SK-N-SH (cell line): ENCODE data around the gene CELSR3. TPM values are rescaled to one million over a fixed set of nuclear protein-coding genes. Genes with fewer than 3 reads are reported as not detected.

Experiments used
- CTCF ChIA-PET: fragments of 300-600, 350-600 bp; formaldehyde crosslinking; extraction: SDS; loops from one replicate; lab custom pipeline; 2021; lab: Yijun Ruan, JAX
- POLR2A ChIA-PET: fragments of 350-600 bp; sonication (Branson Sonifier 250); formaldehyde crosslinking; extraction: SDS; loops from one replicate; lab custom pipeline; 2020; ENCODE audit warnings: antibody characterized with exemption, inconsistent platforms; lab: Yijun Ruan, JAX
- DNase-seq: peaks from one replicate; pipeline ENCODE4 v3.0.0; 2012
- H2AFZ ChIP-seq: fragments of 200-600 bp; sonication (generic); 2 replicates; pipeline ENCODE4 v1.8.1; 2016; ENCODE audit warnings: antibody characterized with exemption, mild to moderate bottlenecking, low read depth
- H3F3A ChIP-seq: fragments of 200-600 bp; sonication (generic); replicated peaks from 2 replicates; pipeline ENCODE3; 2016; ENCODE audit warnings: antibody characterized with exemption, mild to moderate bottlenecking; ENCODE audit not compliant: insufficient read depth
- H3K27ac ChIP-seq, 2 experiments: fragments of 200-500 bp in 1 of 2; fragments of 200-600 bp in 1 of 2; sonication (Bioruptor generic) in 1 of 2; sonication (generic), shearing (Covaris generic) in 1 of 2; 2 replicates each; pipeline versions ENCODE4 v1.5.1 to v1.6.1; 2014 to 2016; ENCODE audit warnings: low read depth in 2 of 2, inconsistent platforms in 1 of 2, low read length in 1 of 2, mild to moderate bottlenecking in 1 of 2, mixed read lengths in 1 of 2
- H3K27me3 ChIP-seq: fragments of 200-600 bp; sonication (generic), shearing (Covaris generic); 2 replicates; pipeline ENCODE4 v1.6.1; 2016; ENCODE audit warnings: mixed run types; ENCODE audit not compliant: insufficient read depth
- H3K36me3 ChIP-seq, 2 experiments: fragments of 200-500 bp in 1 of 2; fragments of 200-600 bp in 1 of 2; sonication (Bioruptor generic) in 1 of 2; sonication (generic) in 1 of 2; replicated peaks in 1 of 2; 2 replicates each; pipeline versions ENCODE3 to v1.5.1; 2014 to 2016; ENCODE audit warnings: low read length in 1 of 2, mild to moderate bottlenecking in 1 of 2; ENCODE audit not compliant: insufficient read depth in 2 of 2, control insufficient read depth in 1 of 2
- H3K4me1 ChIP-seq, 2 experiments: fragments of 200-500 bp in 1 of 2; fragments of 200-600 bp in 1 of 2; sonication (Bioruptor generic) in 1 of 2; sonication (generic), shearing (Covaris generic) in 1 of 2; 2 replicates each; pipeline versions ENCODE4 v1.5.1 to v1.6.1; 2014 to 2016; ENCODE audit warnings: low read depth in 1 of 2, low read length in 1 of 2, mixed run types in 1 of 2; ENCODE audit not compliant: insufficient read depth in 2 of 2, control insufficient read depth in 1 of 2
- H3K4me2 ChIP-seq: fragments of 200-600 bp; sonication (generic), shearing (Covaris generic); 2 replicates; pipeline ENCODE4 v1.6.1; 2017; ENCODE audit warnings: mixed run types
- H3K4me3 ChIP-seq, 2 experiments: fragments of 200-500 bp in 1 of 2; fragments of 200-600 bp in 1 of 2; sonication (Bioruptor generic) in 1 of 2; sonication (generic), shearing (Covaris generic) in 1 of 2; 2 replicates each; pipeline versions ENCODE4 v1.5.1 to v1.8.1; 2014 to 2016; ENCODE audit warnings: low read depth in 2 of 2, inconsistent platforms in 1 of 2, low read length in 1 of 2, mild to moderate bottlenecking in 1 of 2, mixed read lengths in 1 of 2, moderate library complexity in 1 of 2
- H3K79me2 ChIP-seq: fragments of 200-600 bp; sonication (generic); 2 replicates; pipeline ENCODE4 v1.8.1; 2017; ENCODE audit warnings: mild to moderate bottlenecking; ENCODE audit not compliant: insufficient read depth
- H3K9ac ChIP-seq: fragments of 200-600 bp; sonication (generic); 2 replicates; pipeline ENCODE4 v1.6.1; 2017; ENCODE audit warnings: mixed run types
- H3K9me2 ChIP-seq: fragments of 200-600 bp; sonication (generic); 2 replicates; pipeline ENCODE4 v1.6.1; 2017; ENCODE audit warnings: mixed run types
- H3K9me3 ChIP-seq: fragments of 200-600 bp; sonication (generic); 2 replicates; pipeline ENCODE4 v1.6.1; 2017; ENCODE audit warnings: mixed run types, mild to moderate bottlenecking, moderate library complexity
- H4K20me1 ChIP-seq: fragments of 200-600 bp; sonication (generic); 2 replicates; pipeline ENCODE4 v1.6.1; 2017; ENCODE audit warnings: mild to moderate bottlenecking, mixed run types; ENCODE audit not compliant: insufficient read depth
- CHD2 ChIP-seq: fragments of 150-350 bp; IDR thresholded peaks from 2 replicates; pipeline ENCODE4 v1.6.1; 2018; ENCODE audit warnings: low read length; ENCODE audit not compliant: partially characterized antibody
- EP300 ChIP-seq, 2 experiments: IDR thresholded peaks; 2 replicates each; pipeline versions ENCODE4 v1.4.0 to v1.6.1; 2012; ENCODE audit warnings: borderline replicate concordance in 1 of 2, low read depth in 1 of 2, low read length in 1 of 2
- FOXM1 ChIP-seq: IDR thresholded peaks from 2 replicates; pipeline ENCODE4 v1.4.0; 2012; ENCODE audit warnings: low read depth, mild to moderate bottlenecking
- GABPA ChIP-seq: IDR thresholded peaks from 2 replicates; pipeline ENCODE4 v1.4.0; 2012; ENCODE audit warnings: low read depth, mild to moderate bottlenecking
- GATA2 ChIP-seq: sonication (generic); formaldehyde crosslinking; IDR thresholded peaks from 2 replicates; pipeline ENCODE4 v1.5.0; 2020; ENCODE audit warnings: mild to moderate bottlenecking, missing genetic modification reagents
- IRF3 ChIP-seq: fragments of 150-350 bp; IDR thresholded peaks from 2 replicates; pipeline ENCODE4 v1.6.1; 2016; ENCODE audit warnings: mild to moderate bottlenecking, low read depth, low read length
- JUND ChIP-seq: IDR thresholded peaks from 2 replicates; pipeline ENCODE4 v1.4.0; 2012
- MEF2A ChIP-seq: IDR thresholded peaks from 2 replicates; pipeline ENCODE4 v1.4.0; 2012; ENCODE audit warnings: low read depth, borderline replicate concordance
- MXI1 ChIP-seq: IDR thresholded peaks from 2 replicates; pipeline ENCODE4 v1.6.1; 2012; ENCODE audit warnings: mild to moderate bottlenecking, low read depth, low read length, improper control_type of control experiment
- NFIC ChIP-seq: IDR thresholded peaks from 2 replicates; pipeline ENCODE4 v1.4.0; 2012; ENCODE audit warnings: borderline replicate concordance
- REST ChIP-seq: IDR thresholded peaks from 2 replicates; pipeline ENCODE4 v1.6.1; 2012; ENCODE audit warnings: mild to moderate bottlenecking, low read depth, low read length, moderate library complexity
- RFX5 ChIP-seq: IDR thresholded peaks from 2 replicates; pipeline ENCODE4 v1.6.1; 2012; ENCODE audit warnings: mild to moderate bottlenecking, improper control_type of control experiment, low read length
- SMC3 ChIP-seq: IDR thresholded peaks from 2 replicates; pipeline ENCODE4 v1.6.1; 2012; ENCODE audit warnings: low read depth, low read length, improper control_type of control experiment
- TAF1 ChIP-seq: IDR thresholded peaks from 2 replicates; pipeline ENCODE4 v1.6.1; 2012; ENCODE audit warnings: low read depth, mild to moderate bottlenecking, low read length, moderate library complexity, borderline replicate concordance
- YY1 ChIP-seq: IDR thresholded peaks from 2 replicates; pipeline ENCODE4 v1.4.0; 2012; ENCODE audit warnings: low read depth, mild to moderate bottlenecking
- WGBS: methylation state at CpG from one replicate; pipeline ENCODE4 v1.1.6; 2017; ENCODE audit warnings: low lambda C conversion rate; 5-methylcytosine and 5-hydroxymethylcytosine counted together
- polyA plus RNA-seq, 3 experiments: library from polyadenylated mRNA; depleted of rRNA; stranded (reverse); fragments of >200 nt; gene quantifications; 2 replicates each; pipeline ENCODE4 v1.2.3, GENCODE V29; 2012

CELSR3 gene
- polyA plus RNA-seq, 1 of the 3 experiments (the other 2 are of a cell fraction), result 11.7 TPM

GRCh38 chr3:48594417-48595049 lies 68.2 kb downstream of the CELSR3 start:
- H3K4me3 ChIP-seq, result peak overlapping the region; percentile 31 to 54; a peak in 3 of 4 replicates
- TF ChIP-seq TAF1 (no peak), GABPA (no peak), MXI1 (no peak), JUND (no peak), CHD2 (no peak), FOXM1 (no peak), EP300 (IDR thresholded peaks at IDR 0.05; ENCODE audit: borderline replicate concordance in 1 of 2, low read depth in 1 of 2, low read length in 1 of 2) (no peak), SMC3 (no peak), YY1 (no peak), GATA2 (CRISPR knock-in tag) (no peak), IRF3 (no peak), NFIC (no peak), RFX5 (no peak), MEF2A (no peak), REST (no peak)
- peak overlapping the region; percentile 53 for H3K9ac ChIP-seq
- no peaks in the 10 kb centered on the region for H3K9me2 ChIP-seq
- H3K27me3 ChIP-seq, result no peaks in the 10 kb centered on the region
- ChIA-PET POLR2A (no interaction called here), CTCF (no interaction called here)
- peaks cover 38% of the 10 kb centered on the region for H3F3A ChIP-seq
- no peaks in the 10 kb centered on the region for H3K9me3 ChIP-seq
- H3K79me2 ChIP-seq, result peaks cover 5% of the 10 kb centered on the region; the same call in 1 of the 2 replicates
- H3K4me1 ChIP-seq, result peaks cover 28 to 30% of the 10 kb centered on the region in 2 experiments; a peak in 3 of 4 replicates
- 72% methylated on average over 31 of the region's 39 CpGs for WGBS
- H2AFZ ChIP-seq, result no peak overlapping the region
- peaks cover 0 to 6% of the 10 kb centered on the region in 2 experiments for H3K36me3 ChIP-seq
- H3K4me2 ChIP-seq, result peak overlapping the region; percentile 82
- peak overlapping the region in 1 of 2 experiments; percentile 96; a peak in 2 of 4 replicates for H3K27ac ChIP-seq
- H4K20me1 ChIP-seq, result no peaks in the 10 kb centered on the region
- peak; percentile 49 for DNase-seq
